Right lobe of liver (tissue), 4 donors: Measurements from ENCODE around the gene SLC7A4.

ENCODE experiments used
- CTCF ChIP-seq, 4 donors: fragments of 200-600 bp in 3 of 4; fragments of 450-650 bp in 1 of 4; IDR thresholded peaks; one replicate each; pipeline versions ENCODE4 v1.5.1 to v1.8.0; 2016 to 2022; ENCODE audit warnings: antibody characterized with exemption in 4 of 4, mild to moderate bottlenecking in 2 of 4
- POLR2A ChIP-seq: fragments of 450-650 bp; IDR thresholded peaks from one replicate; pipeline ENCODE4 v1.6.1; 2017; ENCODE audit warnings: antibody characterized with exemption, mild to moderate bottlenecking
- donor health status: DM: no; HTN: no; CAD: no.
- donor health status: DM: no; HTN: no; CAD: no.
- donor health status: DM: no; HTN: yes; CAD: no.

GRCh38 chr22:20992056-20992442 lies 40.3 kb downstream of the SLC7A4 start:
- TF ChIP-seq POLR2A (no peak), CTCF (IDR thresholded peaks at IDR 0.05) (no peak)
